GM18505 (cell line): ENCODE measurements around the gene HPD.
"Not testable (repeated sequence)": the region's sequence is repeated elsewhere in the genome, so short reads cannot be mapped to it uniquely, and the experiment has no call there.

Experiments
- ATAC-seq: cut with Tn5 transposase; IDR thresholded peaks from one replicate; pipeline ENCODE4 v1.9.1; 2021; ENCODE audit not compliant: unreplicated experiment
- POLR2A ChIP-seq: IDR thresholded peaks from 4 replicates; pipeline ENCODE4 v1.6.1; 2011; ENCODE audit warnings: borderline replicate concordance; ENCODE audit not compliant: insufficient read depth, insufficient read length; ENCODE audit errors: extremely low read depth

Gene HPD

GRCh38 chr12:121883315-121883660 lies 24.6 kb upstream of the HPD start:
- no peak for ATAC-seq
- no peak for TF ChIP-seq POLR2A

- not testable (repeated sequence) for ATAC-seq
Measured at GRCh38 chr12:121876080-121876447, 17.4 kb upstream of the HPD start.

GRCh38 chr12:121875582-121875981 lies 16.9 kb upstream of the HPD start:
- no peak for TF ChIP-seq POLR2A
- no peak for ATAC-seq

GRCh38 chr12:121874071-121874470 lies 15.4 kb upstream of the HPD start:
- no peak for ATAC-seq
- no peak for TF ChIP-seq POLR2A

- ATAC-seq = no peak
- TF ChIP-seq POLR2A = no peak
Measured at GRCh38 chr12:121873216-121873569, 14.5 kb upstream of the HPD start.

- ATAC-seq = no peak
- TF ChIP-seq POLR2A = no peak
Measured at GRCh38 chr12:121872546-121873215, 14.0 kb upstream of the HPD start.

GRCh38 chr12:121871467-121871866 lies 12.8 kb upstream of the HPD start:
- TF ChIP-seq POLR2A = no peak
- ATAC-seq = no peak

GRCh38 chr12:121869229-121869628 lies 10.6 kb upstream of the HPD start:
- not testable (repeated sequence) for ATAC-seq

GRCh38 chr12:121866331-121866730 lies 7.7 kb upstream of the HPD start:
- TF ChIP-seq POLR2A = no peak
- ATAC-seq = no peak

GRCh38 chr12:121861636-121862254 lies 3.1 kb upstream of the HPD start:
- no peak for TF ChIP-seq POLR2A
- no peak for ATAC-seq

- not testable (repeated sequence) for ATAC-seq
Measured at GRCh38 chr12:121860699-121861098, 2.0 kb upstream of the HPD start.

- no peak for TF ChIP-seq POLR2A
Measured at GRCh38 chr12:121860257-121860656, 1.6 kb upstream of the HPD start.

GRCh38 chr12:121858318-121858661 lies 369 bp downstream of the HPD start:
- no peak for TF ChIP-seq POLR2A
- ATAC-seq = no peak

More at GRCh38 chr12:121860257-121860656, 1.6 kb upstream of the HPD start:
- ATAC-seq = no peak

- no peak for ATAC-seq
Measured at GRCh38 chr12:121857322-121858246, 1.1 kb downstream of the HPD start.

GRCh38 chr12:121852392-121852791 lies 6.3 kb downstream of the HPD start:
- ATAC-seq = not testable (repeated sequence)

More at GRCh38 chr12:121857322-121858246, 1.1 kb downstream of the HPD start:
- no peak for TF ChIP-seq POLR2A
